Measurements from ENCODE around the gene CDK19. TPM values are rescaled to one million over a fixed set of nuclear protein-coding genes. Genes with fewer than 3 reads are reported as not detected.

CDK19 gene
- total RNA-seq, 1 experiment from 2014 or later, result 7.0 TPM

- DNase-seq, result no peak
- Histone ChIP-seq H3K4ac (ENCODE audit: low read depth, low read length) (no peak overlapping the region), H3K4me2 (ENCODE audit: insufficient read depth, insufficient read length, low read length) (no peak overlapping the region), H2AFZ (ENCODE audit: low read length) (no peak overlapping the region), H3K23me2 (ENCODE audit: insufficient read length, low read depth, low read length, poor library complexity, severe bottlenecking) (no peaks in the 10 kb centered on the region), H2BK20ac (ENCODE audit: low read depth, low read length, poor library complexity, severe bottlenecking) (no peak overlapping the region), H4K5ac (ENCODE audit: insufficient read length, low read depth, low read length) (no peak overlapping the region), H3T11ph (ENCODE audit: low read length) (no peak overlapping the region), H2BK120ac (ENCODE audit: low read depth, low read length, poor library complexity, severe bottlenecking) (no peak overlapping the region), H3K9me3 (ENCODE audit: control insufficient read depth, low read depth, low read length) (no peaks in the 10 kb centered on the region), H3K23ac (ENCODE audit: insufficient read length, low read depth, low read length) (no peak overlapping the region), H3K27me3 (ENCODE audit: insufficient read depth, low read length) (no peaks in the 10 kb centered on the region), H3K18ac (ENCODE audit: insufficient read length, low read depth, low read length) (no peak overlapping the region), H4K20me1 (ENCODE audit: control insufficient read depth, insufficient read depth, insufficient read length) (no peaks in the 10 kb centered on the region), H3K79me2 (ENCODE audit: insufficient read depth, low read length) (no peaks in the 10 kb centered on the region), H4K91ac (ENCODE audit: insufficient read length, low read depth, low read length) (no peak overlapping the region), H4K8ac (replicated peaks; ENCODE audit: insufficient read length, low read depth, low read length) (no peak overlapping the region), H3K14ac (ENCODE audit: insufficient read depth, low read length) (no peak overlapping the region), H3K27ac (ENCODE audit: insufficient read length, low read depth, low read length) (no peak overlapping the region), H3K79me1 (ENCODE audit: insufficient read depth, low read depth, low read length, poor library complexity, severe bottlenecking) (no peaks in the 10 kb centered on the region), H2BK12ac (ENCODE audit: insufficient read length, low read depth, low read length) (no peak overlapping the region), H2BK5ac (ENCODE audit: insufficient read length, low read length) (no peak overlapping the region), H3K9ac (ENCODE audit: extremely low read depth, insufficient read length, low read length) (no peak overlapping the region), H3K4me1 (ENCODE audit: insufficient read depth, low read length) (no peaks in the 10 kb centered on the region), H2BK15ac (ENCODE audit: low read depth, low read length) (no peak overlapping the region), H3K56ac (ENCODE audit: insufficient read length, low read depth, low read length) (no peak overlapping the region), H2AK5ac (ENCODE audit: insufficient read length, low read length) (no peak overlapping the region)
- Mint-ChIP-seq H3K36me3 (ENCODE audit: insufficient read depth in 1 of 3, low read depth in 3 of 3) (peaks cover 0 to 3% (median under 1%) of the 10 kb centered on the region in 3 experiments; a peak in 4 of 7 replicates), H3K9me3 (peaks cover 0 to 1% of the 10 kb centered on the region in 2 experiments; a peak in 2 of 5 replicates), H3K27ac (no peak overlapping the region), H3K4me1 (peaks cover 3 to 4% of the 10 kb centered on the region in 2 experiments), H3K27me3 (ENCODE audit: low read depth) (no peaks in the 10 kb centered on the region), H3K4me3 (no peak overlapping the region)
- TF ChIP-seq CTCF (conservative IDR thresholded peaks at IDR 0.05), result no peak
- WGBS (ENCODE audit: extremely low coverage, insufficient read length, low lambda C conversion rate), result no CpG with 5 or more reads among the region's 2 CpGs
These were observed 112.0 kb downstream of the CDK19 start for GRCh38 chr6:110703010-110703905.

All from H9 (cell line).